ENCODE measurements around the gene SYPL2.
"Not testable (repeated sequence)": the region's sequence is repeated elsewhere in the genome, so short reads cannot be mapped to it uniquely, and the experiment has no call there.

SYPL2 gene

GRCh38 chr1:109466452-109467300 lies at the start of gene SYPL2:
SYPL2 (plus strand) TSS chr1:109466546; CDS start chr1:109466844, 298 bp downstream.
- in situ Hi-C loops (cut with MboI; ENCODE audit: low sequenced_read_pairs) = no loop called here

- in situ Hi-C loops (cut with MboI; ENCODE audit: low sequenced_read_pairs) = no loop called here
These were observed 42.8 kb upstream of the SYPL2 start for GRCh38 chr1:109423498-109423897.

- in situ Hi-C loops (cut with MboI; ENCODE audit: low sequenced_read_pairs) = no loop called here
These were observed 40.7 kb upstream of the SYPL2 start for GRCh38 chr1:109425391-109426280.

GRCh38 chr1:109426281-109427170 lies 39.8 kb upstream of the SYPL2 start, which contains the start of gene PSMA5:
PSMA5 (minus strand) TSS chr1:109426448; CDS start chr1:109426330, 118 bp downstream.
- in situ Hi-C loops (cut with MboI; ENCODE audit: low sequenced_read_pairs) = no loop called here

GRCh38 chr1:109427171-109427467 lies 39.2 kb upstream of the SYPL2 start:
- in situ Hi-C loops (cut with MboI; ENCODE audit: low sequenced_read_pairs) = no loop called here

GRCh38 chr1:109432336-109432735 lies 34.0 kb upstream of the SYPL2 start:
- in situ Hi-C loops (cut with MboI; ENCODE audit: low sequenced_read_pairs) = no loop called here

- in situ Hi-C loops (cut with MboI; ENCODE audit: low sequenced_read_pairs) = no loop called here
These were observed 33.0 kb upstream of the SYPL2 start for GRCh38 chr1:109433322-109433721.

- in situ Hi-C loops (cut with MboI; ENCODE audit: low sequenced_read_pairs) = no loop called here
These were observed 31.9 kb upstream of the SYPL2 start for GRCh38 chr1:109434484-109434883.

GRCh38 chr1:109438798-109439297 lies 27.5 kb upstream of the SYPL2 start:
- in situ Hi-C loops (cut with MboI; ENCODE audit: low sequenced_read_pairs) = no loop called here

- in situ Hi-C loops (cut with MboI; ENCODE audit: low sequenced_read_pairs) = no loop called here
These were observed 25.3 kb upstream of the SYPL2 start for GRCh38 chr1:109441069-109441468.

- in situ Hi-C loops (cut with MboI; ENCODE audit: low sequenced_read_pairs) = no loop called here
These were observed 22.9 kb upstream of the SYPL2 start for GRCh38 chr1:109443476-109443875.

GRCh38 chr1:109444346-109444745 lies 22.0 kb upstream of the SYPL2 start:
- in situ Hi-C loops (cut with MboI; ENCODE audit: low sequenced_read_pairs) = no loop called here

- in situ Hi-C loops (cut with MboI; ENCODE audit: low sequenced_read_pairs) = not testable (repeated sequence)
These were observed 20.2 kb upstream of the SYPL2 start for GRCh38 chr1:109445949-109446695.

GRCh38 chr1:109447524-109447923 lies 18.8 kb upstream of the SYPL2 start:
- in situ Hi-C loops (cut with MboI; ENCODE audit: low sequenced_read_pairs) = no loop called here

- in situ Hi-C loops (cut with MboI; ENCODE audit: low sequenced_read_pairs) = no loop called here
These were observed 11.7 kb upstream of the SYPL2 start for GRCh38 chr1:109454497-109455133.

- in situ Hi-C loops (cut with MboI; ENCODE audit: low sequenced_read_pairs) = no loop called here
These were observed 8.5 kb upstream of the SYPL2 start for GRCh38 chr1:109457819-109458218.

GRCh38 chr1:109466125-109466451 lies 258 bp upstream of the SYPL2 start:
- in situ Hi-C loops (cut with MboI; ENCODE audit: low sequenced_read_pairs) = no loop called here

- in situ Hi-C loops (cut with MboI; ENCODE audit: low sequenced_read_pairs) = no loop called here
These were observed 993 bp downstream of the SYPL2 start for GRCh38 chr1:109467301-109467777.

GRCh38 chr1:109468061-109468460 lies 1.7 kb downstream of the SYPL2 start:
- in situ Hi-C loops (cut with MboI; ENCODE audit: low sequenced_read_pairs) = no loop called here
